HG03378 (cell line): ENCODE measurements around the gene MAP4K4.

Source experiments
- ATAC-seq: cut with Tn5 transposase; IDR thresholded peaks from one replicate; pipeline ENCODE4 v1.9.1; 2021; ENCODE audit warnings: mild to moderate bottlenecking, moderate library complexity; ENCODE audit not compliant: unreplicated experiment

MAP4K4 gene

GRCh38 chr2:101860157-101860556 is 162.7 kb downstream of the MAP4K4 start:
- ATAC-seq, result no peak

GRCh38 chr2:101860782-101861181 is 163.3 kb downstream of the MAP4K4 start:
- no peak for ATAC-seq

- no peak for ATAC-seq
Observed at GRCh38 chr2:101861382-101861781, 163.9 kb downstream of the MAP4K4 start.

- ATAC-seq, result no peak
Observed at GRCh38 chr2:101863534-101863933, 166.0 kb downstream of the MAP4K4 start.

GRCh38 chr2:101864426-101864825 is 166.9 kb downstream of the MAP4K4 start:
- ATAC-seq, result no peak

- ATAC-seq, result no peak
Observed at GRCh38 chr2:101868525-101868924, 171.0 kb downstream of the MAP4K4 start.

- no peak for ATAC-seq
Observed at GRCh38 chr2:101869527-101869926, 172.0 kb downstream of the MAP4K4 start.

- ATAC-seq, result no peak
Observed at GRCh38 chr2:101870444-101870843, 172.9 kb downstream of the MAP4K4 start.

GRCh38 chr2:101871480-101871879 is 174.0 kb downstream of the MAP4K4 start:
- no peak for ATAC-seq

- ATAC-seq, result no peak
Observed at GRCh38 chr2:101872480-101872879, 175.0 kb downstream of the MAP4K4 start.

- ATAC-seq, result no peak
Observed at GRCh38 chr2:101873543-101873942, 176.0 kb downstream of the MAP4K4 start.

GRCh38 chr2:101874069-101874468 is 176.6 kb downstream of the MAP4K4 start:
- no peak for ATAC-seq

GRCh38 chr2:101879466-101879865 is 182.0 kb downstream of the MAP4K4 start:
- ATAC-seq, result no peak

GRCh38 chr2:101881131-101881530 is 183.6 kb downstream of the MAP4K4 start:
- no peak for ATAC-seq

- ATAC-seq, result no peak
Observed at GRCh38 chr2:101882769-101883307, 185.3 kb downstream of the MAP4K4 start.

GRCh38 chr2:101883860-101884259 is 186.4 kb downstream of the MAP4K4 start:
- ATAC-seq, result no peak

GRCh38 chr2:101884423-101884822 is 186.9 kb downstream of the MAP4K4 start:
- ATAC-seq, result no peak

- ATAC-seq, result no peak
Observed at GRCh38 chr2:101887328-101887727, 189.8 kb downstream of the MAP4K4 start.

GRCh38 chr2:101889460-101890098 is 192.1 kb downstream of the MAP4K4 start:
- no peak for ATAC-seq

GRCh38 chr2:101892377-101892776 is 194.9 kb downstream of the MAP4K4 start:
- no peak for ATAC-seq

GRCh38 chr2:101893681-101894381 is 196.3 kb downstream of the MAP4K4 start:
- no peak for ATAC-seq

- no peak for ATAC-seq
Observed at GRCh38 chr2:101895039-101895438, 197.5 kb downstream of the MAP4K4 start.
